Left renal pelvis (tissue), 4 donors: ENCODE data around the gene ZC3HAV1L. TPM values are rescaled to one million over a fixed set of nuclear protein-coding genes. Genes with fewer than 3 reads are reported as not detected.
"Not testable (repeated sequence)": the region's sequence is repeated elsewhere in the genome, so short reads cannot be mapped to it uniquely, and the experiment has no call there.

Experiments used
- DNase-seq, 4 donors: peaks; one replicate each; pipeline ENCODE4 v3.0.0-alpha.2; 2013; ENCODE audit warnings: low read depth in 4 of 4, low spot score in 3 of 4
- polyA plus RNA-seq, 4 donors: library from polyadenylated mRNA; unstranded; fragments of 120-200 nt; gene quantifications; one replicate each; pipeline ENCODE4 v1.2.1, GENCODE V29; 2013; ENCODE audit not compliant: insufficient read length in 4 of 4

ZC3HAV1L gene, protein sequence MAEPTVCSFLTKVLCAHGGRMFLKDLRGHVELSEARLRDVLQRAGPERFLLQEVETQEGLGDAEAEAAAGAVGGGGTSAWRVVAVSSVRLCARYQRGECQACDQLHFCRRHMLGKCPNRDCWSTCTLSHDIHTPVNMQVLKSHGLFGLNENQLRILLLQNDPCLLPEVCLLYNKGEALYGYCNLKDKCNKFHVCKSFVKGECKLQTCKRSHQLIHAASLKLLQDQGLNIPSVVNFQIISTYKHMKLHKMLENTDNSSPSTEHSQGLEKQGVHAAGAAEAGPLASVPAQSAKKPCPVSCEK
- 10 to 100 TPM; 19.6 to 24.9 (median 21.4) TPM for polyA plus RNA-seq

DNA sequence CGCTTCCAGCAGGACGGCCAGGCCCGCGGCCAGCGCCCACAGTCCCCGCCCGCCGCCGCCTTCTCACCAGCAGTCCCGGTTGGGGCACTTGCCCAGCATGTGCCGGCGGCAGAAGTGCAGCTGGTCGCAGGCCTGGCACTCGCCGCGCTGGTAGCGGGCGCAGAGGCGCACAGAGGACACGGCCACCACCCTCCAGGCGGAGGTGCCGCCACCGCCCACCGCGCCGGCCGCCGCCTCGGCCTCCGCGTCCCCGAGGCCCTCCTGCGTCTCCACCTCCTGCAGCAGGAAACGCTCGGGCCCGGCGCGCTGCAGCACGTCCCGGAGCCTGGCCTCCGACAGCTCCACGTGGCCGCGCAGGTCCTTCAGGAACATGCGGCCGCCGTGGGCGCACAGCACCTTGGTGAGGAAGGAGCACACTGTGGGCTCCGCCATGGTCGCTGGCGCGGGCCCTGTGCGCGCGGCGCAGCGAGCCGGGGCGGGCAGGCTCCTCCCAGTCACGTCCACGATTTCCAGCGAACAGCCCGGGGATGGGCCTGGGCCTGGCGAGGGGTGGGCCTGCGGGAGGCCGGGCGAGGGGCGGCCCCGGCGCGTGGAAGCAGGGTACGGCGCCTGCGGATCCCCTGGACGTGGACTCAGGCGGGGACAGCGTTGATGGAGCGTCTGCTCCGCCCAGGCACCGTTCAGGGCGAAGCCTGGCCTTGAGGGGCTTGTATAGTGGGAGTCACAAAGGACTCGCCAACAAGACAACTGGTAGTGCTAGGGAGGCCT, at the start of gene ZC3HAV1L:
TSS of gene ZC3HAV1L (minus strand) at position 457 of the 768 bp plus-strand sequence. CDS start at position 432, 25 bp downstream.
- peak; percentile 53 to 74 (median 62) for DNase-seq

DNA sequence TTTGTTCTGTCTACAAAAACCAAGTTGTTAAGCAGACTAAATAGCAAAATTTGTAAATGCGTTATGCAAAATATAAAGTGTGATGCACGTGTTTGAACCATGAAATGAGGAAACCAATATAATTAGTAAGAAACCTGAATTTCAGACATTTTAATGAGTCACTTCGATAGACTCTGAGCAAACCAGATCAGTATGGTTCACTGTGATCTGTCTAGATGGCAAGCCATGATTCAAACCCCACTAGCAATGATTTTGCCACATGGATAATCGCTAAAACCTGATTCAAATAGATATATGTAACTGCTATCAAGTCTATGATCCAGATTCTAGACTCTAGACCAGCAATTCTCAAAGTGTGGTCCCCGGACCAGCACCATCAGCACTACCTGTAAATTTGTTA, 48.9 kb upstream of the ZC3HAV1L start:
- no peak for DNase-seq

GRCh38 chr7:139081584-139081983, 45.7 kb upstream of the ZC3HAV1L start:
- no peak for DNase-seq

- no peak for DNase-seq
Measured at GRCh38 chr7:139080905-139081304, 45.1 kb upstream of the ZC3HAV1L start.

DNA sequence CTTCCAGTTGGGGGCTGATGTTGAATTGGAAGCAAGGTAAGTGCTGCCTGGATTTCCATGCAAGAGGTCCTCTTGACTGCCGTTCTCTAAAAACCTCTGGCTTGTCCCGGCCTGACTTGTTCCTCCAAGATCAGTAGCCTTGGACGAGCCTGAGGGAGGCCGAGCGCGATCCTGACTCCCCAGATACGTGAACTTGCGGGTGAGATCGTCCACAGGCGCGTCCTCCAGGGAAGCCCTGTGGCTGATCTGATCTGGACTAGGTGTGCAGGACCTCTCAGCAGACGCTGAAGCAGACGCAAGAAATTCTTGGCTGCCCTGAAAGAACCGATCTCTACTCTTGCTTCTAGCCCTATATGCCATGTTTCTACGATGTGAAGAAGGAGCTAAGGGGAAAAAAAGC, 44.0 kb upstream of the ZC3HAV1L start:
- DNase-seq: no peak

DNA sequence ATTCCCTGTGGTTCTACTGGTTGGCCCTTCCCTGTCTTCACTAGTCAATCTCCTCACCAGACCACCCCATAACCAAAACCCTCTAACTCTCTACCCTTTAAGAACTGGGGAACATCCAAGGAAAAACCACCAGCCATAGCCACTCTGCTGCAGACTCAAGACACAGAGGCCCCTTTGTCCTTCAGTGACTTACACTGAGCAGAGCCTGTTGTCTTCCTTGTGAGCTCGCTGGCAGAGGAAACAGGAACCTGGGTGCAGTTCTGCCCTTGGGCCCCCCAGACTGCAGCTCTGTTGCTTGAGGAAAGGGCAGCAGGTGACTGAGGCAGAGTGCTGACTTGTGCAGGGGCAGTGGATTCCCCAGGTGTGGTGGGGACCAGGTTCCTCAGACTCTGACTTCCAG, 43.1 kb upstream of the ZC3HAV1L start:
- DNase-seq: no peak

DNA sequence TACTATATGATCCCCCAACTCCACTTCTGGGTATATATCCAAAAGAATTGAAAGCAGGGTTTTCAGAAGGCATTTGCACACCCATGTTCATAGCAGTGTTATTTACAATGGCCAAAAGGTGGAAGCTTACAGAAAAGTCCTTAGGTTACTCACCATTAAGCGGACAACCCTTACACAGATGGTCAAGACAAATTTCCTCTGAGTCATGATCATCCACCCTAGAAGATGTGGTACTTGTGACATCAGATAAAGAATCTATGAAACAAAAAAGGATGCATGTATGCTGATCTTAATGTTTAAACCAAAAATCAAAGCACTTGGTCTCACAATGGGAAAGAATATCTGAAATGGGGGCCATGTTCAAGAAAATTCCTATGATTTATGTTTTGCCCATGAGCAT, 42.6 kb upstream of the ZC3HAV1L start:
- no peak for DNase-seq

DNA sequence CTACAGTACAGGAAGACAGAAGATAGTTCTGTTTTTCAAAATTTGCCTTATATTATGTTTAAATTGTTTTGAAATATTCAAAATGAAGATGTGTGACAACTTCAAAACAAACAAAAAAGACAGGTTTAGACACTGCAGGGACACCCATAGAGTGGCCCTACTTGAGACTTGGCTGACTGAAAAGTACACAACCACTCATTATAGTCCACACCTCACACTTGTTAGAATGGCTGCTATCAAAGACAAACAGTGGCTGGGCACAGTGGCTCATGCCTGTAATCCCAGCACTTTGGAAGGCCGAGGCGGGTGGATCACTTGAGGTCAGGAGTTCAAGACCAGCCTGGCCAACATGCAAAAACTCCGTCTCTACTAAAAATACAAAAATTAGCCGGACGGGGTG, 41.9 kb upstream of the ZC3HAV1L start:
- DNase-seq: not testable (repeated sequence)

DNA sequence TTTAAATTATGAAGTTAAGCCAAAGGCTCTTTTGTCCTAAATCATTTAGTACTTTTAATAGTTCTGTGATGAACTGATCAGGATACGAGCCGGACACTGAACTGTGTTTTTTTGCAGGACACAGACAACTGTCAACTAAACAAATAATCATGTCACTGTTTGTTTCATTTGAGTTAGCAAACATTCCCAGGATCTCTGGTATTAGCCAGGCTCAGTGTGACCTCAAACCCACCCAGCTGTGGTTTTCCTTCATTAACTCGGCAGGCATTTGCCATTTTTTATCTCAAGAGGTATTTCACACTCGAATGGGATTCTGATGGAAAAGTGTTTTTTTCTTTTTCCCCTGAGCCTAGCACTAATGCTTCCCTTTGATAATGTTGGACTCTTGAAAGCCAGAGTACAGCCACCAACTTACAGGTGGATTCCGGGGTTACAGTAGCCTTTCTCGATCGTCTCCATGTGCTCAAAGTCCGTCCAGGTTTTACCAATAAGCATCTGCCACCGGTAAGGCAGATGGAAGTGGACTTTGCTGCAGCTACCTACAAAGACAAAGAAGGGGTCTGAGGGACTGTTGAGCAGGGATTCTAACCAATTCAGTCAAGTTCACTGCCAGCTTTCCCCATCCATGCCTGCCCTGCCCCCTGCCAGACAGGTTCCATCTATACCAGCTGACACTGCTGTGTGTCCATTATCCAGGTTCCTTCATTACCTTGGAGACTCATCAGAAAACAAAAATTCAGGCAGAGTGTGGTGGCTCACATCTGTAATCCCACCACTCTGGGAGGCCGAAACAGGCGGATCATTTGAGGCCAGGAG, 40.2 kb upstream of the ZC3HAV1L start:
- no peak for DNase-seq

DNA sequence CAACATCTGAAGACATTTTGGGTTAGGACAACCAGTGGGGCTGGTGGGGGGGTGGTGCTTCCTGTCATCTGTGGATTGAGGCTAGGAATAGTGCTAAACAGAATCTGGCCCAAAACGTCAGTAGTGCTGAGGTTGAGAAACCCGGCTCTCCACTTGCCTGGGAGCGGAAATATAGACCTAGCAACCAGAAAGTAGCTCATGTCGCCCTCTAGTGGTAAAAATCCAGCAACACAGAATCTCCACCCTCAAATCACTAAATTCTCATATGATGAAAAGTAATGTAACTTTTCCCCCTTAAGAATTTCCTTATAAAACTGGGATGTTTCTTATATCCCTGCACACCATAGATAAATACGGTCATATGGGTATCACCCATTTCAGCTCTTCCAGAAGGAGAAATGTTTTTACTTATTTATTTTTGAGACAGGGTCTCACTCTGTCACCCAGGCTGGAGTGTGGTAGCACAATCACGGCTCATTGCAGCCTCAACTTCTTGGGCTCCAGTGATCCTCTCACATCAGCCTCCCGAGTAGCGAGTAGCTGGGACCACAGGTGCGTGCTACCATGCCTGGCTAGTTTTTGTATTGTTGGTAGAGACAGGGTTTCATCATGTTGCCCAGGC, 39.3 kb upstream of the ZC3HAV1L start:
- DNase-seq: peak; percentile 56 to 71 (median 63)

GRCh38 chr7:139072796-139073195, 37.0 kb upstream of the ZC3HAV1L start:
- no peak for DNase-seq

DNA sequence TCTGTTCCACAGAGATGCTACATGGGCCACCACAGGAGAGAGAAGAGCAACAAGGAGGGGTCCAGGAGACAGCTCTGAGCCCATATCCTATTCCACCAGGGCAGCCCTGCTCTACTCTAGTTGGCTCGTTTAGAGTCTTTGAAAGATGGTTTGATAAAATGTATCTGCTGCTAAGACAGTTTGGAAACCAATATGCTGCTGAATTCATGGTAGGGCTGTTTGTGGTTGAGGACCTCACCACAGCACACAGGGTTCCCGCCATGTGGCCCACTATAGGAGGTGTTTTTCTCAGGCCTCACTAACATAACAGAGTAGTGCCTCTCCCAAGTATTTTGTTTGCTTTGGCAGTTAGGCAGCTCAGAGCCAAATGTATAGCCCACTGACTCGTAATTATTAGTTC, 35.8 kb upstream of the ZC3HAV1L start:
- DNase-seq: no peak

- no peak for DNase-seq
Measured at GRCh38 chr7:139068544-139069399, 32.9 kb upstream of the ZC3HAV1L start.

GRCh38 chr7:139066315-139066714, 30.5 kb upstream of the ZC3HAV1L start:
- no peak for DNase-seq

DNA sequence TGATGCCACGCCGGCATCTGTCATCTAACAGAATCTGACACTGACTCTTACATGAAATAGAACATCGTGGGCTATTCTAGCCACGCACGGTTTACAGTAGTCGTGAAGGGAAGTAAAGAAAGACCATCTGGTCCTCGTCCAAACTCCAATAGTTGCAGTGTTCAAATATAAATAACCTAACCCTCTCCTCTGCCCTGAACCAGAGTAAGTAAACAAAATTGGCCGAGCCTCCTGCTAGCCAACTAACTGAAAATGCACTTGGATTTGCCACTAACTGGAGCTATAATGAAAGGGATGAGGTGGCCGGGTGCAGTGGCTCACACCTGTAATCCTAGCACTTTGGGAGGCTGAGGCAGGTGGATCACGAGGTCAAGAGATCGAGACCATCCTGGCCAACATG, 29.5 kb upstream of the ZC3HAV1L start:
- DNase-seq: no peak

DNA sequence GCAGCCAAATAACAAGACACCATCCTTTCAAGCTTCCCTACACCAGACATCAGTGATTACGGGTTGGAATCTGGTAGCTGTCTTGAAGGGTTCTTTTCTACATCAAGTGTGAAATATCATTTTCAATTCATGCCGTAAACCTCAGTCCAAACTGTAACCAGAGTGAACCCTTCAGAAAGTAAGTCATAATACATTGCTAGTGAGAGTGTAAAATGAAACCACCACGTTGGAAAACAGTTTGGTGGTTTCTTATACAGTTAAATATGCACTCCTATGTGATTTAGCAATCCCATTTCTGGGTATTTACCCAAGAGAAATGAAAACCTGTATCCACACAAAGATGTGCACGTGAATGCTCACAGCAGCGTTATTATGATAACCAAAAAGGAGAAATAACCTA, 25.6 kb upstream of the ZC3HAV1L start:
- DNase-seq: no peak

GRCh38 chr7:139060695-139061237, 24.9 kb upstream of the ZC3HAV1L start:
- no peak for DNase-seq

DNA sequence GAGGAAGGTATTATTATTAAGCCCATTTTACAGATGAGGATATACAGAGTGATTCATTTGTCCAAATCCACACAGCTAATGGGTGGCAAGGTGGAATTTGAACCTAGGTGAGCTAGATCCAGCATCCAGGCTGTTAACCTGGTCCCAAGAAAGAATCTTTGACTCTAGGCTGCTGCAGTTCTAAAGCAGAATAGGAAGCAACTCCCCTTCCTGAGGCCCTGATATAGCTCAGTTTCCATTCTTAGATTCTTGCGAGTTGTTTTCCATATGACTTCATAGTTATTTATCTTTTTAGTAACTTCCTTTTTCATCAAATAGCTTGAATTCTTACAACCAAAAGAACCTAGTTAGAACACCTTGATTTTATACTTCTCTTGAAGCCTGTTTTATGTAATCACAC, 24.1 kb upstream of the ZC3HAV1L start:
- DNase-seq: no peak

- DNase-seq: no peak
Measured at GRCh38 chr7:139058943-139059342, 23.1 kb upstream of the ZC3HAV1L start.

- no peak for DNase-seq
Measured at GRCh38 chr7:139055674-139056073, 19.8 kb upstream of the ZC3HAV1L start.
